ENCODE measurements around the gene MYBPH. TPM values are rescaled to one million over a fixed set of nuclear protein-coding genes. Genes with fewer than 3 reads are reported as not detected.

The MYBPH gene
- total and polyA plus RNA-seq, 2 of the 13 experiments (the other 11 are each of a cell fraction or from before 2014, with no cell fraction given) = not detected

GRCh38 chr1:203206129-203206687 lies 30.6 kb upstream of the MYBPH start:
- FAIRE-seq = no peak
- H3K9me3 ChIP-seq (ENCODE audit: low read length) = no peaks in the 10 kb centered on the region
- no peak overlapping the region for H3K4me2 ChIP-seq (ENCODE audit: low read depth, low read length)
- ATAC-seq = no peak
- H4K20me1 ChIP-seq (ENCODE audit: insufficient read depth, low read length) = no peaks in the 10 kb centered on the region; the same call in 1 of the 2 replicates
- ChIA-PET POLR2A (no interaction called here), CTCF (ENCODE audit: low intra/inter-chr PET ratio, low total read pairs) (no interaction called here)
- in situ Hi-C loops (cut with HindIII; ENCODE audit: extremely low pct_ligation_motif_present, low pct_unique_long_range_greater_than_20kb) = no loop called here
- WGBS (ENCODE audit: low lambda C conversion rate) = 89% methylated on average over 5 of the region's 5 CpGs
- no peaks in the 10 kb centered on the region for H3K79me2 ChIP-seq (ENCODE audit: insufficient read depth, low read length)
- no peaks in the 10 kb centered on the region for H3K36me3 ChIP-seq (replicated peaks in 1 of 2; ENCODE audit: control insufficient read depth in 1 of 2, insufficient read depth in 2 of 2, low read length in 2 of 2)
- H3K4me3 ChIP-seq (replicated peaks in 1 of 3; ENCODE audit: insufficient read depth in 1 of 3, low read depth in 2 of 3, low read length in 3 of 3) = no peak overlapping the region
- no peak overlapping the region for H3K9ac ChIP-seq (ENCODE audit: insufficient read depth, low read depth, low read length)
- intact Hi-C loops (cut with micrococcal nuclease; ENCODE audit: unreplicated experiment) = no loop called here
- no peak for DNase-seq (ENCODE audit: low spot score)
- H2AFZ ChIP-seq (ENCODE audit: low read length) = no peak overlapping the region
- BruUV-seq (replicated peaks) = no TSS peak
- H3K4me1 ChIP-seq (ENCODE audit: insufficient read depth, low read length) = peaks cover 8% of the 10 kb centered on the region
- no peak overlapping the region for H3K27ac ChIP-seq (ENCODE audit: extremely low read length, insufficient read depth, low read length)
- 0 out of 5 replicates have a peak, but pooled peaks cover 0 to 3% of the 10 kb centered on the region in 2 experiments for H3K27me3 ChIP-seq (ENCODE audit: control insufficient read depth in 1 of 2, insufficient read depth in 2 of 2, low read length in 2 of 2)
- TF ChIP-seq PPARG (CRISPR knock-in tag; conservative IDR thresholded peaks at IDR 0.05) = no peak

- FAIRE-seq (no peak), DNase-seq (ENCODE audit: low spot score) (no peak), ATAC-seq (peak; percentile 38; the same call in 1 of the 3 replicates)
- H4K20me1 ChIP-seq (ENCODE audit: insufficient read depth, low read length) = no peaks in the 10 kb centered on the region
- BruUV-seq (replicated peaks) = no TSS peak
- peaks cover 10% of the 10 kb centered on the region for H3K4me1 ChIP-seq (ENCODE audit: insufficient read depth, low read length)
- CTCF ChIA-PET (ENCODE audit: low intra/inter-chr PET ratio, low total read pairs) = no interaction called here
- no peaks in the 10 kb centered on the region for H3K9me3 ChIP-seq (ENCODE audit: low read length)
- H3K4me2 ChIP-seq (ENCODE audit: low read depth, low read length) = no peak overlapping the region
- in situ Hi-C loops (cut with HindIII; ENCODE audit: extremely low pct_ligation_motif_present, low pct_unique_long_range_greater_than_20kb) = no loop called here
- intact Hi-C loops (cut with micrococcal nuclease; ENCODE audit: unreplicated experiment) = no loop called here
- H3K36me3 ChIP-seq (replicated peaks in 1 of 2; ENCODE audit: control insufficient read depth in 1 of 2, insufficient read depth in 2 of 2, low read length in 2 of 2) = no peaks in the 10 kb centered on the region
- POLR2A ChIA-PET = no interaction called here
- no peak overlapping the region for H3K4me3 ChIP-seq (replicated peaks in 1 of 3; ENCODE audit: insufficient read depth in 1 of 3, low read depth in 2 of 3, low read length in 3 of 3)
- H3K27me3 ChIP-seq (ENCODE audit: control insufficient read depth in 1 of 2, insufficient read depth in 2 of 2, low read length in 2 of 2) = no peaks in the 10 kb centered on the region
- WGBS (ENCODE audit: low lambda C conversion rate) = 13% methylated on average over 2 of the region's 2 CpGs
- H2AFZ ChIP-seq (ENCODE audit: low read length) = no peak overlapping the region
- no peak for TF ChIP-seq ZNF543 (CRISPR knock-in tag; IDR thresholded peaks at IDR 0.05)
- TF ChIP-seq FOSL2 (CRISPR knock-in tag; IDR thresholded peaks at IDR 0.05) = peak; percentile 53
- H3K27ac ChIP-seq (ENCODE audit: extremely low read length, insufficient read depth, low read length) = no peak overlapping the region
- H3K79me2 ChIP-seq (ENCODE audit: insufficient read depth, low read length) = no peaks in the 10 kb centered on the region
- no peak overlapping the region for H3K9ac ChIP-seq (ENCODE audit: insufficient read depth, low read depth, low read length)
Measured at GRCh38 chr1:203204756-203205155, 29.1 kb upstream of the MYBPH start.

All from HepG2 (cell line).